Astrocyte of the cerebellum (primary cell): ENCODE measurements around the gene CNTN5.

Source experiments
- DNase-seq: peaks from one replicate; pipeline ENCODE4 v3.0.0-alpha.2; 2011; ENCODE audit warnings: low read depth
- H3K4me3 ChIP-seq: 2 replicates; pipeline ENCODE4 v1.5.1; 2011; ENCODE audit warnings: mild to moderate bottlenecking, low read depth, low read length, moderate library complexity
- in situ Hi-C: cut with HindIII; loops from 2 replicates; pipeline ENCODE4 v1.10.0; 2017; ENCODE audit warnings: low sequenced_read_pairs
- TF ChIP-seq, protein P1 (sequence below): IDR thresholded peaks from 2 replicates; pipeline ENCODE4 v1.5.1; 2012; ENCODE audit warnings: low read length, low read depth, moderate library complexity, mild to moderate bottlenecking; ENCODE audit errors: missing control alignments

CNTN5 gene

DNA sequence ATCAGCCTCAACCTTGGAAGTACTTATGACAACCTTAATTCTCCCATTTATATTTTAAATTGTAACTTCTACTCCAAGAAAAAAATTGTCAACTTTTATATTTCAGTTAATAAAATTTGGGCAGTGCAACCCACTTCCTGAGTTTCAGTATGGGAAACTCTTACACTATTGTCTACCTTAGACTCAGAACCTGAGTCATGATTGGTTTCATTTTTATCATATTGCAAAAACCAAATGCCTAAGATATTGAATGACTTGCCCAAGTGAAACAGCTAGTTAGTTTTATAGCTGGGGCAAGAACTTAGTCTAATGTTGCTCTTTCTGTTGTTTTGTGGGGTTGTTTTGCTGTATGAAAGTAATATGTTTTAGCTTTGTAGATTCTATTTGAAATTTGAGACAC lies 1332.3 kb downstream of the CNTN5 start:
- no peak overlapping the region for H3K4me3 ChIP-seq
- TF ChIP-seq, protein P1, sequence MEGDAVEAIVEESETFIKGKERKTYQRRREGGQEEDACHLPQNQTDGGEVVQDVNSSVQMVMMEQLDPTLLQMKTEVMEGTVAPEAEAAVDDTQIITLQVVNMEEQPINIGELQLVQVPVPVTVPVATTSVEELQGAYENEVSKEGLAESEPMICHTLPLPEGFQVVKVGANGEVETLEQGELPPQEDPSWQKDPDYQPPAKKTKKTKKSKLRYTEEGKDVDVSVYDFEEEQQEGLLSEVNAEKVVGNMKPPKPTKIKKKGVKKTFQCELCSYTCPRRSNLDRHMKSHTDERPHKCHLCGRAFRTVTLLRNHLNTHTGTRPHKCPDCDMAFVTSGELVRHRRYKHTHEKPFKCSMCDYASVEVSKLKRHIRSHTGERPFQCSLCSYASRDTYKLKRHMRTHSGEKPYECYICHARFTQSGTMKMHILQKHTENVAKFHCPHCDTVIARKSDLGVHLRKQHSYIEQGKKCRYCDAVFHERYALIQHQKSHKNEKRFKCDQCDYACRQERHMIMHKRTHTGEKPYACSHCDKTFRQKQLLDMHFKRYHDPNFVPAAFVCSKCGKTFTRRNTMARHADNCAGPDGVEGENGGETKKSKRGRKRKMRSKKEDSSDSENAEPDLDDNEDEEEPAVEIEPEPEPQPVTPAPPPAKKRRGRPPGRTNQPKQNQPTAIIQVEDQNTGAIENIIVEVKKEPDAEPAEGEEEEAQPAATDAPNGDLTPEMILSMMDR, result no peak
- no peak for DNase-seq
- in situ Hi-C loops, result no loop called here

DNA sequence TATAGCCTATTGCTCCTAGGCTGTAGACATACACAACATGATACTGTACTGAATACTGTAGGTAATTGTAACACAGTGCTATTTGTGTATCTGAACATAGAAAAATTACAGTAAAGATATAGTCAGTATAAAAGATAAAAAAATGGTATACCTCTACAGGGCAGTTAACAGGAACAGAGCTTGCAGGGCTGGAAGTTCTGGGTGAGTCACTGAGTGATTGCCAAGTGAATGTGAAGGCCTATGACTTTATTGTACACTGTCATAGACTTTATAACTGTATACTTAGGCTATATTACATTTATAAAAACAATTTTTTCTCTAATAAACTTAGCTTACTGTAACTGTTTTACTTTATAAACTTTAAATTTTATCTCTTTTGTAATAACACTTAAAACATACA lies 1334.0 kb downstream of the CNTN5 start:
- TF ChIP-seq, protein P1, result no peak
- in situ Hi-C loops, result no loop called here
- H3K4me3 ChIP-seq, result no peak overlapping the region
- no peak for DNase-seq

DNA sequence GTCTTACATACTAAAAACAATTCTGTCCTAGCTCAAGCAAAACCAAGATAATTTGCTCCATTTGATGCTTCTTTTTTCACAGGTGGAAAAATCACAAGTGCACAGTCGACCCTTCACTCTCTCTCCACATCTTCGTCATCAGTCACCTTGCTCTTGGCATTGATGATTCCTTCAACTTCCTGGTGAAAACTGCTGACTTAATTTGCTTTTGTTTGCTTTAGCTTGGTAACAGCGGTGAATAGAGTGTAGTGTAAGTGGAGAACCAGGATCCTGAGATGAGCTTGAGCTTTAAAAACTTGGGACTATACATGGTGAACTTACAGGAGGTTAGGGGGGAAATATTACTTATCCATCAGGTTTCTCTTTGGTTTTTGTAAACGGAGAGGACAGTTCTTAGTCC lies 1335.3 kb downstream of the CNTN5 start:
- TF ChIP-seq, protein P1, result no peak
- H3K4me3 ChIP-seq, result no peak overlapping the region
- in situ Hi-C loops, result no loop called here
- no peak for DNase-seq

DNA sequence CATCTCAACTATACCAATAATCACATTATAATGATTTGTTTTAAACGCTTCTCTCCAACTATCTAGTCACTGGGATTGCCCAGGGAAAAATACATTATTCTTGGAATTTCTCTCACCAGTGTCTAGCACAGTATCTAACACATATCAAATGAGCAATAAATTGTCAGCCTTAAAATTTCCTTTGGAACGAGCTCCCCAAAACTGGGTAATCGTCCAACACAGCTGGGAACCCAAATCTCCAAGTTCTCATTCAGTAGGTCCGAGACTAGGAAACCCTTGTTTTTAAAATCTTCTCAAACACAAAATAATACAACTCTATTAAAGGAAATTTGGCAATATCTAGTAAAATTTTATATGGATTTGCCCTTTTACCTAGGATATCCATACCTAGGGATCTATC lies 1338.5 kb downstream of the CNTN5 start:
- TF ChIP-seq, protein P1, result no peak
- H3K4me3 ChIP-seq, result no peak overlapping the region
- in situ Hi-C loops, result no loop called here
- DNase-seq, result no peak

DNA sequence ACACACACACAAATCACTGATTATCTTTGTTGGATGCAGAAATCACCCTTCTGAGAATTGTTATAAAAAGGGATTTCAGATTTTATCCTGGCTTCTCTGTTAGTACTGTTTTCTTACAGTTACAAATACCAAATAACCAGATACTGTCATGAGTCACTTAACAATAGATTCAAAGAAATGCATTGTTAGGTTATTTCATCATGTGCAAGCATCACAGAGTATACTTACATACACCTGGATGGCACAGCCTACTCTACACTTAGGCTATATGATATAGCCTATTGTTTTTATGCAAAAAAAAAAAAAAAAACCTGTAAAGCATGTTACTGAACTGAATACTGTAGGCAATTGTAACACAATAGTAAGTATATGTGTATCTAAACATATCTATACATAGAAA lies 1347.1 kb downstream of the CNTN5 start:
- DNase-seq, result no peak
- TF ChIP-seq, protein P1, result no peak
- no peak overlapping the region for H3K4me3 ChIP-seq
- in situ Hi-C loops, result no loop called here

DNA sequence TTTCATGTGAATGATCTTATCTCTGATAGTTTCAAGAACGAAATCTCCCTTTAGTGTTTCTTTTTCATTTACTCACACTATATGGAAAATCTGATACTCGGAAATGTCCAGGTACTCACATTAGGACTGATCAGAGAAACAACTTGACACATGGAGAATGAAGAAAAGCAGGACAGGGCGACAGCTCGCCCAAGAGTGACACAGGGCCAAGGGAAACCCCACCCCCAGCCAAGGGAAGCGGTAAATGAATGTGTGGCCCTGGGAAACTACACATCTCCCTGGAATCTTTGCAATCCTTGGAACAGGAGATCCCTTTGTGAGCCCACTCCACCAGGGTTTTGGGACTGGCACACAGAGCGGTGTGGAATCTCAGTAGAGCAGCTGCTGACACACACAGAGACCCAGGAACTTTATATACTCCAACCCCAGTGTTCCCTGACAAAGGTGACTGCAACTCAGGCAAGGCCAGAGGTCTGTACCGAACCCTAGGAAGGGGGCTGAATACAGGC lies 1362.7 kb downstream of the CNTN5 start:
- TF ChIP-seq, protein P1, result no peak
- DNase-seq, result no peak
- no peak overlapping the region for H3K4me3 ChIP-seq
- in situ Hi-C loops, result no loop called here

DNA sequence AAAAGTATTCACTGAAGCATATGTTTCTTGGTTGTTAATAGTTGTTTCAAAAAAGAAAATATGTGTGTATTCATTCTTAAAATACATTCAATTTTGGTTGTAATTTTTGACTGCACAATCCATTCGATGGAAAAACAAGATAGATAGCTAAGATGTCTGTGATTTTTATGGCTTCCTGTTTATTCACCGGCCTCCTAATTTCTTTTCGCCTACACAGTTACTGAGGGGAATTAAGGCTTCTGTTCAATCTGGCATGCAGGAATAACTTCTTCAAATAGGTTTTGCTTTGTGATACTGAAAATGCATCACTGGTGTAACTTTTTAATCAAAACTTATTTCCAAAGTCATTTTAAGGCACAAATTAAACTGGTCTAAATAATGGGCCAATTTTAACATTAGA lies 1375.5 kb downstream of the CNTN5 start:
- TF ChIP-seq, protein P1, result no peak
- H3K4me3 ChIP-seq, result no peak overlapping the region
- in situ Hi-C loops, result no loop called here
- no peak for DNase-seq
